Heart left ventricle (tissue), 13 donors: ENCODE results near the gene TNFRSF18.

Experiments
- CTCF ChIP-seq, 12 donors: fragments of 200-600 bp; sonication (generic) in 4 of 12; IDR thresholded peaks; one replicate each; pipeline versions ENCODE4 v1.5.0 to v1.8.0; 2018 to 2022; ENCODE audit warnings: antibody characterized with exemption in 12 of 12, mild to moderate bottlenecking in 5 of 12
- POLR2A ChIP-seq, 2 donors: fragments of 450-650 bp; IDR thresholded peaks; one replicate each; pipeline ENCODE4 v1.6.1; 2017; ENCODE audit warnings: antibody characterized with exemption in 2 of 2, mild to moderate bottlenecking in 2 of 2, moderate library complexity in 2 of 2
- donor health status: ischemic (EF 13 %, LVEDD 7.1; RV severe dilation, severe dysfunction).
- donor health status: DM: no; HTN: yes; CAD: no.
- donor health status: DM: no; HTN: no; CAD: no.
- donor health status: ischemic (EF 25% LVEDD 6.9; RV normal size, moderate dysfunction).
- donor health status: ischemic (EF 25% LVEDD 5.7; RV mildly dilated, moderate dysfunction).
- donor health status: ischemic (EF 35%, LVEDD 5.7; RV mildly dilated, moderate dysfunction).
- donor health status: nonischemic (EF 11% LVEDD 7.7; RV severe dilation, severe dysfunction).
- donor health status: DM: yes; HTN: yes; CAD: no.
- donor health status: PGD.
- donor health status: ischemic (EF 29% LVEDD 5.4; RV normal size, mild dysfunction).
- donor health status: nonischemic (EF 23%, LVEDD 6.1; RV moderate dilation, normal function).

- TF ChIP-seq POLR2A (IDR thresholded peaks at IDR 0.05), result no peak
- no peak for TF ChIP-seq CTCF (IDR thresholded peaks at IDR 0.05)
Observed at GRCh38 chr1:1173793-1174415, 32.5 kb downstream of the TNFRSF18 start, which contains the start of gene TTLL10.
